Suppressor macrophage treated with lipopolysaccharide for 4 hours (primary cell): ENCODE results near the gene RELL2.
"Not testable (repeated sequence)": the region's sequence is repeated elsewhere in the genome, so short reads cannot be mapped to it uniquely, and the experiment has no call there.

Source experiments
- DNase-seq: peaks from one replicate; pipeline ENCODE4 v3.0.0-alpha.2; 2020

Gene RELL2

GRCh38 chr5:141636413-141637122 lies at the start of gene RELL2, which contains the start of gene HDAC3:
Gene RELL2, plus strand, starts transcription at chr5:141636997. Its CDS starts 1,229 bp downstream, at chr5:141638226.
Gene HDAC3, minus strand, starts transcription at chr5:141636849. Its CDS starts 59 bp downstream, at chr5:141636790.
- peak; percentile 96 for DNase-seq

GRCh38 chr5:141590127-141590526 lies 46.7 kb upstream of the RELL2 start:
- peak; percentile 56 for DNase-seq

GRCh38 chr5:141596867-141597266 lies 39.9 kb upstream of the RELL2 start:
- no peak for DNase-seq

GRCh38 chr5:141597394-141597793 lies 39.4 kb upstream of the RELL2 start:
- DNase-seq: peak; percentile 54

- no peak for DNase-seq
These were observed 39.0 kb upstream of the RELL2 start for GRCh38 chr5:141597814-141598213.

GRCh38 chr5:141598391-141599345 lies 38.1 kb upstream of the RELL2 start:
- DNase-seq: no peak

GRCh38 chr5:141602606-141603005 lies 34.2 kb upstream of the RELL2 start:
- DNase-seq: peak; percentile 53

GRCh38 chr5:141603923-141604717 lies 32.7 kb upstream of the RELL2 start:
- DNase-seq: peak; percentile 96

GRCh38 chr5:141605523-141606277 lies 31.1 kb upstream of the RELL2 start:
- peak; percentile 86 for DNase-seq

GRCh38 chr5:141608046-141608445 lies 28.8 kb upstream of the RELL2 start:
- no peak for DNase-seq

- DNase-seq: no peak
These were observed 28.2 kb upstream of the RELL2 start for GRCh38 chr5:141608557-141608956.

- DNase-seq: no peak
These were observed 27.8 kb upstream of the RELL2 start for GRCh38 chr5:141609044-141609443.

GRCh38 chr5:141609921-141610320 lies 26.9 kb upstream of the RELL2 start:
- not testable (repeated sequence) for DNase-seq

GRCh38 chr5:141611289-141611688 lies 25.5 kb upstream of the RELL2 start:
- no peak for DNase-seq

- no peak for DNase-seq
These were observed 23.5 kb upstream of the RELL2 start for GRCh38 chr5:141613344-141613743.

GRCh38 chr5:141615991-141616720 lies 20.6 kb upstream of the RELL2 start:
- no peak for DNase-seq

GRCh38 chr5:141617128-141617527 lies 19.7 kb upstream of the RELL2 start:
- no peak for DNase-seq

GRCh38 chr5:141617682-141618029 lies 19.1 kb upstream of the RELL2 start:
- no peak for DNase-seq

GRCh38 chr5:141618030-141618803 lies 18.6 kb upstream of the RELL2 start:
- DNase-seq: peak; percentile 40

GRCh38 chr5:141618804-141619554 lies 17.8 kb upstream of the RELL2 start, which contains the start of gene DIAPH1:
Gene DIAPH1, minus strand, starts transcription at chr5:141619000. Its CDS starts 86 bp downstream, at chr5:141618914.
- peak; percentile 93 for DNase-seq
